RPMI7951 (cell line): Measurements from ENCODE around the gene LSAMP. TPM values are rescaled to one million over a fixed set of nuclear protein-coding genes. Genes with fewer than 3 reads are reported as not detected.

Experiments
- DNase-seq: peaks from one replicate; pipeline ENCODE4 v3.0.0-alpha.2; 2012; ENCODE audit warnings: low read depth
- total RNA-seq: library from RNA; depleted of rRNA; stranded (reverse); fragments of >200 nt; shearing (Covaris generic); gene quantifications from 2 replicates; pipeline ENCODE4 v1.2.3, GENCODE V29; 2014

Gene LSAMP
- total RNA-seq, 1 experiment from 2014 or later = 0.12 TPM

GRCh38 chr3:116165135-116165534 is 280.2 kb downstream of the LSAMP start:
- no peak for DNase-seq

DNA sequence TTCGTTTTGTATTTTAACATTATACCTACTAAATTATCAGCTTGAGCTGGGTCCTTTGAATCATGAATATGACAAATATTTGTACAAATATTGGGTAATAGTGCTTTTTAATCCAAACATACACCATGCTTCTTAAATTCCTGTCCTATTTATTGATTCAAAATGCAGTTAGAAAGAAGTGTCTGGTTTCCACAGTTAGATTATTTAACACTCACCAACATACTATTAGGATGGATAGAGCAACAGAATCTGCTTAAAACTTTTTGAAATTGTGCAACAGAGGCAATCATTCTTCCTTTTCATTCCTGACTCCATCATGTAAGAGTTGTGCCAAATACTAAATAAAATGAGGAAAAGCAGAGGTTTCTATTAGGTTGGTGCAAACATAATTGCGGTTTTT is 281.2 kb downstream of the LSAMP start:
- no peak for DNase-seq

GRCh38 chr3:116161575-116162525 is 283.4 kb downstream of the LSAMP start:
- no peak for DNase-seq

DNA sequence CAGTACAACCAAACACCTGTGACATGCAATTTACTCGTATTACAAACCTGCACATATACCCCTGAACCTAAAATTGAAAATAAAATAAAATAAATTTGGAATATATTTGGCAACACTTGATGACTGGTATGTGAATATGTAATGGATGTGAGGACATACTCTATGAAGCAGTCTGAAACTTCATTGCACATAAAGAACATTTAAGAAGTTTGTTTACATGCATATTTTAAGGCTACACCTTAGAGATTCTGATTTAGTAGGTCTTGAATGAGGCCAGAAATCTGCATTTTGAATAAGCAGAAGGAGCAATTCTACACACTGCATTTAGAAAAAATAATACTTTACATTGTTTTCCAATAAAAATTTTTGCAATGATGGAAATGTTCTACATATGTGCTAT is 284.7 kb downstream of the LSAMP start:
- DNase-seq = no peak

- DNase-seq = no peak
These were observed 289.4 kb downstream of the LSAMP start for GRCh38 chr3:116155841-116156240.

GRCh38 chr3:116154389-116154788 is 290.9 kb downstream of the LSAMP start:
- DNase-seq = no peak

DNA sequence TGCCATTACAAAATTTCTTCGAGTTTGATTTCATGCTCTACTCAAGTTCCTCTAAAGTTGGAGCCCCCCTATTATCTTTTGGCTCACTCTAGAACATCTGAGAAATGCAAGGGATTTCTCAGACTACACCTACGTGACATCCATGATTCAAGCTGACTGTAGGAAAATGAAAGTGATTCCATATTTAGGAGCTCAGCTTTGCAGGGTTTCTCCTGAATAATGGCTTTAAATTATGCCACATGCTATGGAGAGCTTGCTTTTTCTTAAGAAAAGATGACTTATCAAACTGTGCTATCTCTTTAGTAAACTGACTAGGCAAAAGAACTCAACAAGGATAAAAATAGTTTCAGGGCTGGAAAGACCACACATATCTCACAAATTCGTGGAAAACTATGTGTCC is 292.1 kb downstream of the LSAMP start:
- peak; percentile 33 for DNase-seq

- DNase-seq = no peak
These were observed 294.6 kb downstream of the LSAMP start for GRCh38 chr3:116150655-116151167.

DNA sequence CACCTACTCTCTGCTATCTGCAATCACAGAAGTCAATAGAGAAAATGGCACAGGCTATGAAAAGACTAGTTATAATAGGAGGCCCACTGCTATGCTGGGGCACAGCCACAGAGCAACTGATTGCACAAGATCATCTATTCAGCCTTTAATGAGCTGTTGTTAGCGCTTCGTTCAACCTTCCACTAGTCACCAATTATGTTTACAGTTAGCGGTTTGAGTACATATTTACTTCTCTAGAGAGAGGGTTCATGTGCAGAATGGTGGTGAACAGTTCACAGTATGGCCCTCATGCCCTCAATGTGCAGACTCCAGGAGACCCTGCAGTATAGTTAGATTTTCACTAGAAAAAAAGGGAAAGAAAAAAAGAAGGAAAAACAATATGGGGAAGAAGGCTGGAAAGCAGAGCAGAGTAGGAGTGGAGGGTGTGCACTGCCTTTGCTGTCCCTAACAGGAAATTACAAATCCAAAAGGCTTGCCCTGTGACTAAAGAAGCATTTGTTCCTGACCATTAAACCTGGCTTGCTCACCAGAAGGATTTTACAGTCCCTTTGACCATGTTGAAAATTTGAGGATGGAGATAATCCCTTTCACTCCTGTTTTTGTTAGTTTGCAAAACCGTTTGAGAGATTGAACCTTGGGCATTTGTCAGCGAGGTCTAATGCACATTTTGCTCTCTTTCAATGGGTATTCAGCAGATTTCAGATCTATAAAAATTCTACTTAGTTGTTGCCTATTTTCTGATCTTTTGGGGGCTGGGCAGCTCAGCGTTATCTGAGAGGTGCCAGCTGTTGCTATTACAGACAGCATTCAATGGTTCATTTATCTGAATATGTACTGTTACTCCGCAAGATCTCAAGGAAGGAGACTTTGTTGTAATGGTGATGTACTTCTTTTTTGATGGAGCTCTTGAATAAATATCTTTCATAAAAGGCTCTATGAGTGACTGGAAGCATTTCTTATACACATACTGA is 296.1 kb downstream of the LSAMP start:
- DNase-seq = peak; percentile 66

GRCh38 chr3:116145613-116146012 is 299.7 kb downstream of the LSAMP start:
- DNase-seq = no peak

DNA sequence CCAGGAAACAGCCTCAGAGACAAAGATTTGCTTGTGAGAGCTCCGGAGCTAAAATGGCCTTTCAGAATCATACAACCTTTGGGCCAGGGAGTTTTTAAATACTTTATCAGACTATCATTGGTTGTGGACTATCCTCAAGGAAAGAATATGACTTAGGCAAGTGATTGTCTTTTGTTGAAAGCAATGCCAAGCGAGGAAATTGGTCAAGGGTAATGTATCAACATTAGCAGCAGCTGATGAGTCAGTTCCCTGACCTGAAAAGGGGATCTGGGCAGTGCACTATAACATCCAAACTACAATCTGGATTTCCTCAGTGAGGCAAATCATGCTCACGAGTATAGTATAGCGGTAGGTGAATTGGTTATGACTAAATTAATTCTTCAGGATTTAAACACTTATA is 303.6 kb downstream of the LSAMP start:
- peak; percentile 41 for DNase-seq

DNA sequence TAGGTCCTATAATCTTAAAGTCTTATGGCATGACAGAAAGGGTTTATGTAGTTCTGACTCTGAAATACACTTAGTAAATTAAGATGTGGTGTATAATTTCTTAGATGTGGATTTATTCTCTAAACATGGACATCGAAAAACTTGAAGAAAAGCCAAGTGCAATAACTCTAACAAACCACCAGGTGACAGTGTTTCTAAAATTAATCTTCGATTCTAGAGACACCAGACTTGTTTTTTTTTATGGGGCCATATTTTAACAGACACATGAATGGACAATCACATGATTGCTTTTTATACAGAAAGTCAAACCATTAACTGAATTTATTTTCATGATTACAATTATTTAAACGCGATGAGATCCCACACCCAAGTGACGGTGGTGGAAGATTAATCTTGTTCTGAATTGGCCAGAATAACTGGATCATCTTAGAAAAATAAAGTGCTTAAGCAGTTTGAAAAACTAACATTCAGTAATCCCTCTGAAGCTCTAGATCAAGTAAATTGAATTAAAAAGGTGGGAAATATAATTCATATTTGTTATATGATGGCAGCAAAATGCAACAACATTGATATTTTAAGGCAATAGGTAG is 305.1 kb downstream of the LSAMP start:
- DNase-seq = peak; percentile 51

GRCh38 chr3:116139641-116140040 is 305.6 kb downstream of the LSAMP start:
- DNase-seq = peak; percentile 50

DNA sequence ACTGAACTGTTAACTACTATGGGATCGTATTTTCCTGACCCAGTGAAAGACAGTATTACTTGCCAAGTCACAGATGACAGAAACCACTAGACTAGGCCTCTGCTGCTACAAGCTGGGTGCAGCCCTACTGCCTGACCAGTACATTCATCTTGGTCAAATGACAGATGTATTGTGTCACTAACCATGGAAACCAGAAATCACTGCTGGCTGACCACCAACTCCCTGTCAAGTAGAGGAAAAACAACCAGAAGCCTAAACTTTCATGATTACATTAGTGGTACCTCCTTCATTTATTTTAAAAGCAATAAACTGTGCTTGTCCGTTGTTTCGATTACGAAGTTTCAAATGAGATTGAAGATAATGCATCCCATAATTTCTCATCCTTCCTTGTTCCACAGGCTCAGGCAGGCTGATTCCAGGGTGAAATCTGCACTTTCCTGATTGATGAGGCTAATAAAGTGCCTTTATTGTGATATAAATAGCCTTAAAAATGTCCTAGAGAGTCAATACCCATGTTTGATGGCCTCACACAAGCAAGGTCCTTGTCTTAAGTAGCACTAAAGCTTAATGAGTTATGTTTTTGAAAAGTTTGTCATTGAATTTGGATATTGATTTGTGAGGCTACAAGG is 309.7 kb downstream of the LSAMP start:
- peak; percentile 87 for DNase-seq

DNA sequence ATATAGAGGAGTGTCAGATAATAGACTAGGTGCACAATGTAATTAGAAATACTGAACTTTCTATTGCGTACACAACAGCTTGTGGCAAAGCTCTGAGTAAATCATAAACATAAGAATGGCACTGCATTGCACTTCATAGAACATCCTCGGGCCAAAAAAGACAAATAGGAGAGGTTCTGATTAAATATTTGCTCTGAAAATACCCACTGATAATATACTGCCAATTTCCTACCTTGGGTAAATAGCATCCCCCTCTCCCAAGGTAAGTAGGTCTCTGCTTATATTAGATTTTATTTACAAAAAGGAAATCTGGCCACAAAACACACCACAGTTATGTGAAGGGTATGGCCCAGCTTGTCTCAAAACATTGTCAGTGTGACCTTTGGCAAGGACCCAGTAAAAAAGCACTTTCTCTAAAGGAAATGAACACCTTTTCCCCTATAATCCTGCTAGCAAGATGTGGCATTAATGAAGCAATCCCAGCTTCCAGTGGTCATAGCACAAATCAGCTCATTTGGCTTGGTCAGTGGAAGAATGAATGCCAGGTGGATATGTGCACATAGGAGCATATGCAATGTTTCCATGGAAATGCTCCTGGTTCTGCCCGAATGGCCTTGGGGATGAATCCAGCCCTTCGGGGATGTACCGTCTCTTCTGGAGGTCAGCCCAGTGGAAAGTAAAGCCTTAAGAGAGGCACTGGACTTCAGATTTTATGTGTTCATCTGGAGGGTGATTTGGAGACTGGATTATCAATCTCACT is 315.9 kb downstream of the LSAMP start:
- DNase-seq = no peak

DNA sequence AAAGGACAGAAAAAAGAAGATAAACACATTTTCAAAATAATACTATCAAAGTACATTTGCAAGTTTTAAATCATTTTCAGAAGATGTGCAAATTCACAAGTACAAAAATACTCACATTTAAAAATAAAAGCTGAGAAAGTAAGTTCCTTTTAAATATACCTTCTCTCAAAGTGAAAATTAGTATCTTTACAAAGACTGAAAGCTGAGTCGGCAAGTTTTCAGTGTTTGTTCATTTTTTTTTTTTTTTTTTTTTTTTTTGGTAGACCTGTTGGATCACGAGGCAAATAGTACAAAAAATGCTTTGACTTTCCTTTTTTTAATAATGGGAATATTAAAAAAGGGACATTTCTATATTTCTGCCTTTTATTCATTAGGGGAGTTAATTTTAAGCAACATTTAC is 317.8 kb downstream of the LSAMP start:
- DNase-seq = no peak

DNA sequence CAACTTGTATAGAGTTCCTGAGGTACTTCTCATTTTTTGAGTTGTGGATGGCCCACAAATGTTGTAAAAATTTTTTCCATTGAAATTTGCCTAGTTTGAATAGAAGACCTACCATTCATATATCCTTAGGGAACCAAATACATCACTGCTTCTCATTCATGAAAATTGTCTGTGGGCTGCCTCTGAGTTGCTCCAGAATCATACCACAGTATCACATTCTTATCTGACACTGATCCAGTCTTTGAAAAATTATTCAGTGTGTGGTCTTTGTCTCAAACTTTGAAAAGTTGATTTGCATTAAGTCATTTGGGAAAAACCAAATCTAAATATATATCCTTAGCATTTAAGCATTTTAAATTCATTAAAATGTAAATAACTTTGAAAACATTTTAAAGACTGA is 321.1 kb downstream of the LSAMP start:
- no peak for DNase-seq

- no peak for DNase-seq
These were observed 326.7 kb downstream of the LSAMP start for GRCh38 chr3:116118475-116119169.

DNA sequence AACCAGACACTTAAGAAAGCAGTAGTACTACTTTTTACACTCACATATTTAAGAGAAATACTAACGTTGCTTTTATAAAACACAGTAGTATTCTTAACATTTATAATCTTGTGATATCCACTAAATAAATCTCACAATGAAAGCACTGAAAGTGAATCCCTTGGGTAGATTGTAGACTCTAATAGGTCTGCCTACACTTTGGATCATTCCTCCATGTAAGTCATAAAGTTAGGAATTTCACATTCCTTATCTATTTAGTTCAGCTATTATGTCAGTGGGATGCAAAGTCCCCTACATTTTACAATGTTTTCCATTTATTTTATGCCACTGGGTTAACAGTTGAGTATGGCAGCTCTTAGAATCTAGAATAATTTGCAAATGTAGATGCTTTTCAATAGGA is 330.7 kb downstream of the LSAMP start:
- DNase-seq = no peak

- no peak for DNase-seq
These were observed 332.6 kb downstream of the LSAMP start for GRCh38 chr3:116112696-116113095.
